Measurements from ENCODE around the gene JMY. TPM values are rescaled to one million over a fixed set of nuclear protein-coding genes. Genes with fewer than 3 reads are reported as not detected.

Gene JMY
- total and polyA plus RNA-seq, 2 of the 8 experiments (the other 6 are each of a cell fraction or from before 2014, with no cell fraction given) = 2.8 to 13.9 TPM

DNA sequence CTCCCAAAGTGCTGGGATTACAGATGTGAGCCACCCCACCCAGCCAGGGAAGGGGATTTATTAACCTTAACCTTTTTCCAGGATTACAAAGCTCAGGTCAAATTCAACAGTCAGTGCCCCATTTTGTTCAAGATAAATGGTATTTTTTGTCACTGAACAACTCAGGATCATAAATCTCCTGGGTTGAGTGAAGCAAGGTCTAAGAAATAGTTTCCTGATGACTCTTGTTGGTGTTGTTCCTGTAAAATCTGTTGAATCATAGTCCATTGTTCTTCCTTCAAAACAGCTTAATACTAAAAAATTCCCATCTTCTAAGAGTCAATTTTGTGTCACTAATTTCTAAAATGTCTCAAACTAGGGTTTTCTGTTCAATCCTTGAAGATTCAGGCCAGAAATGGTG lies 33.9 kb upstream of the JMY start (continued):
- TF ChIP-seq, protein P1, sequence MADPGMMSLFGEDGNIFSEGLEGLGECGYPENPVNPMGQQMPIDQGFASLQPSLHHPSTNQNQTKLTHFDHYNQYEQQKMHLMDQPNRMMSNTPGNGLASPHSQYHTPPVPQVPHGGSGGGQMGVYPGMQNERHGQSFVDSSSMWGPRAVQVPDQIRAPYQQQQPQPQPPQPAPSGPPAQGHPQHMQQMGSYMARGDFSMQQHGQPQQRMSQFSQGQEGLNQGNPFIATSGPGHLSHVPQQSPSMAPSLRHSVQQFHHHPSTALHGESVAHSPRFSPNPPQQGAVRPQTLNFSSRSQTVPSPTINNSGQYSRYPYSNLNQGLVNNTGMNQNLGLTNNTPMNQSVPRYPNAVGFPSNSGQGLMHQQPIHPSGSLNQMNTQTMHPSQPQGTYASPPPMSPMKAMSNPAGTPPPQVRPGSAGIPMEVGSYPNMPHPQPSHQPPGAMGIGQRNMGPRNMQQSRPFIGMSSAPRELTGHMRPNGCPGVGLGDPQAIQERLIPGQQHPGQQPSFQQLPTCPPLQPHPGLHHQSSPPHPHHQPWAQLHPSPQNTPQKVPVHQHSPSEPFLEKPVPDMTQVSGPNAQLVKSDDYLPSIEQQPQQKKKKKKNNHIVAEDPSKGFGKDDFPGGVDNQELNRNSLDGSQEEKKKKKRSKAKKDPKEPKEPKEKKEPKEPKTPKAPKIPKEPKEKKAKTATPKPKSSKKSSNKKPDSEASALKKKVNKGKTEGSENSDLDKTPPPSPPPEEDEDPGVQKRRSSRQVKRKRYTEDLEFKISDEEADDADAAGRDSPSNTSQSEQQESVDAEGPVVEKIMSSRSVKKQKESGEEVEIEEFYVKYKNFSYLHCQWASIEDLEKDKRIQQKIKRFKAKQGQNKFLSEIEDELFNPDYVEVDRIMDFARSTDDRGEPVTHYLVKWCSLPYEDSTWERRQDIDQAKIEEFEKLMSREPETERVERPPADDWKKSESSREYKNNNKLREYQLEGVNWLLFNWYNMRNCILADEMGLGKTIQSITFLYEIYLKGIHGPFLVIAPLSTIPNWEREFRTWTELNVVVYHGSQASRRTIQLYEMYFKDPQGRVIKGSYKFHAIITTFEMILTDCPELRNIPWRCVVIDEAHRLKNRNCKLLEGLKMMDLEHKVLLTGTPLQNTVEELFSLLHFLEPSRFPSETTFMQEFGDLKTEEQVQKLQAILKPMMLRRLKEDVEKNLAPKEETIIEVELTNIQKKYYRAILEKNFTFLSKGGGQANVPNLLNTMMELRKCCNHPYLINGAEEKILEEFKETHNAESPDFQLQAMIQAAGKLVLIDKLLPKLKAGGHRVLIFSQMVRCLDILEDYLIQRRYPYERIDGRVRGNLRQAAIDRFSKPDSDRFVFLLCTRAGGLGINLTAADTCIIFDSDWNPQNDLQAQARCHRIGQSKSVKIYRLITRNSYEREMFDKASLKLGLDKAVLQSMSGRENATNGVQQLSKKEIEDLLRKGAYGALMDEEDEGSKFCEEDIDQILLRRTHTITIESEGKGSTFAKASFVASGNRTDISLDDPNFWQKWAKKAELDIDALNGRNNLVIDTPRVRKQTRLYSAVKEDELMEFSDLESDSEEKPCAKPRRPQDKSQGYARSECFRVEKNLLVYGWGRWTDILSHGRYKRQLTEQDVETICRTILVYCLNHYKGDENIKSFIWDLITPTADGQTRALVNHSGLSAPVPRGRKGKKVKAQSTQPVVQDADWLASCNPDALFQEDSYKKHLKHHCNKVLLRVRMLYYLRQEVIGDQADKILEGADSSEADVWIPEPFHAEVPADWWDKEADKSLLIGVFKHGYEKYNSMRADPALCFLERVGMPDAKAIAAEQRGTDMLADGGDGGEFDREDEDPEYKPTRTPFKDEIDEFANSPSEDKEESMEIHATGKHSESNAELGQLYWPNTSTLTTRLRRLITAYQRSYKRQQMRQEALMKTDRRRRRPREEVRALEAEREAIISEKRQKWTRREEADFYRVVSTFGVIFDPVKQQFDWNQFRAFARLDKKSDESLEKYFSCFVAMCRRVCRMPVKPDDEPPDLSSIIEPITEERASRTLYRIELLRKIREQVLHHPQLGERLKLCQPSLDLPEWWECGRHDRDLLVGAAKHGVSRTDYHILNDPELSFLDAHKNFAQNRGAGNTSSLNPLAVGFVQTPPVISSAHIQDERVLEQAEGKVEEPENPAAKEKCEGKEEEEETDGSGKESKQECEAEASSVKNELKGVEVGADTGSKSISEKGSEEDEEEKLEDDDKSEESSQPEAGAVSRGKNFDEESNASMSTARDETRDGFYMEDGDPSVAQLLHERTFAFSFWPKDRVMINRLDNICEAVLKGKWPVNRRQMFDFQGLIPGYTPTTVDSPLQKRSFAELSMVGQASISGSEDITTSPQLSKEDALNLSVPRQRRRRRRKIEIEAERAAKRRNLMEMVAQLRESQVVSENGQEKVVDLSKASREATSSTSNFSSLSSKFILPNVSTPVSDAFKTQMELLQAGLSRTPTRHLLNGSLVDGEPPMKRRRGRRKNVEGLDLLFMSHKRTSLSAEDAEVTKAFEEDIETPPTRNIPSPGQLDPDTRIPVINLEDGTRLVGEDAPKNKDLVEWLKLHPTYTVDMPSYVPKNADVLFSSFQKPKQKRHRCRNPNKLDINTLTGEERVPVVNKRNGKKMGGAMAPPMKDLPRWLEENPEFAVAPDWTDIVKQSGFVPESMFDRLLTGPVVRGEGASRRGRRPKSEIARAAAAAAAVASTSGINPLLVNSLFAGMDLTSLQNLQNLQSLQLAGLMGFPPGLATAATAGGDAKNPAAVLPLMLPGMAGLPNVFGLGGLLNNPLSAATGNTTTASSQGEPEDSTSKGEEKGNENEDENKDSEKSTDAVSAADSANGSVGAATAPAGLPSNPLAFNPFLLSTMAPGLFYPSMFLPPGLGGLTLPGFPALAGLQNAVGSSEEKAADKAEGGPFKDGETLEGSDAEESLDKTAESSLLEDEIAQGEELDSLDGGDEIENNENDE (IDR thresholded peaks at IDR 0.05; ENCODE audit: insufficient replicate concordance, low read length) = no peak
- TF ChIP-seq, protein P2, sequence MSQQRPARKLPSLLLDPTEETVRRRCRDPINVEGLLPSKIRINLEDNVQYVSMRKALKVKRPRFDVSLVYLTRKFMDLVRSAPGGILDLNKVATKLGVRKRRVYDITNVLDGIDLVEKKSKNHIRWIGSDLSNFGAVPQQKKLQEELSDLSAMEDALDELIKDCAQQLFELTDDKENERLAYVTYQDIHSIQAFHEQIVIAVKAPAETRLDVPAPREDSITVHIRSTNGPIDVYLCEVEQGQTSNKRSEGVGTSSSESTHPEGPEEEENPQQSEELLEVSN (IDR thresholded peaks at IDR 0.05) = no peak
- TF ChIP-seq KDM1A (IDR thresholded peaks at IDR 0.05; ENCODE audit: borderline replicate concordance, low read length) (no peak), KDM4A (IDR thresholded peaks at IDR 0.05; ENCODE audit: low read depth, low read length, severe bottlenecking) (no peak), ASH2L (IDR thresholded peaks at IDR 0.05; ENCODE audit: low read length) (no peak)
